Mesothelial cell of epicardium (in vitro differentiated cells): ENCODE measurements around the gene ERN2. TPM values are rescaled to one million over a fixed set of nuclear protein-coding genes. Genes with fewer than 3 reads are reported as not detected.

Experiments used
- DNase-seq, 2 experiments: peaks; one replicate each; pipeline ENCODE4 v3.0.0; 2021; ENCODE audit warnings: low spot score in 2 of 2; ENCODE audit not compliant: unreplicated experiment in 2 of 2
- H3K27ac Mint-ChIP-seq: 2 replicates; pipeline ENCODE4 v1.8.0; 2021; ENCODE audit warnings: mixed read lengths
- H3K27me3 Mint-ChIP-seq: 2 replicates; pipeline ENCODE4 v1.8.0; 2021; ENCODE audit warnings: low read depth, mixed read lengths
- H3K36me3 Mint-ChIP-seq: 2 replicates; pipeline ENCODE4 v1.8.0; 2021; ENCODE audit warnings: mixed read lengths
- H3K4me1 Mint-ChIP-seq: 2 replicates; pipeline ENCODE4 v1.8.0; 2021; ENCODE audit warnings: mixed read lengths
- H3K4me3 Mint-ChIP-seq: 2 replicates; pipeline ENCODE4 v1.8.0; 2021; ENCODE audit warnings: mild to moderate bottlenecking, moderate library complexity, mixed read lengths
- H3K9me3 Mint-ChIP-seq: 2 replicates; pipeline ENCODE4 v1.8.0; 2021; ENCODE audit warnings: mixed read lengths
- CTCF ChIP-seq: fragments of 200-600 bp; sonication (generic); IDR thresholded peaks from one replicate; pipeline ENCODE4 v1.5.0; 2021; ENCODE audit warnings: antibody characterized with exemption; ENCODE audit not compliant: unreplicated experiment
- total RNA-seq: library from RNA; stranded (reverse); gene quantifications from 3 replicates; pipeline ENCODE4 v1.2.1, GENCODE V29; 2021

ERN2 gene
- total RNA-seq, 1 donor from 2014 or later: 0.31 TPM

GRCh38 chr16:23699100-23699499 is 13.9 kb downstream of the ERN2 start:
- Mint-ChIP-seq H3K27ac (no peak overlapping the region), H3K27me3 (peaks cover 3% of the 10 kb centered on the region), H3K9me3 (peaks cover 8% of the 10 kb centered on the region), H3K36me3 (no peaks in the 10 kb centered on the region), H3K4me3 (no peak overlapping the region), H3K4me1 (peaks cover 7% of the 10 kb centered on the region)
- DNase-seq: no peak
- TF ChIP-seq CTCF: no peak

- Mint-ChIP-seq H3K27me3 (no peaks in the 10 kb centered on the region), H3K4me3 (no peak overlapping the region), H3K4me1 (peaks cover 7% of the 10 kb centered on the region), H3K27ac (no peak overlapping the region), H3K9me3 (no peaks in the 10 kb centered on the region), H3K36me3 (no peaks in the 10 kb centered on the region)
- TF ChIP-seq CTCF: no peak
- no peak for DNase-seq
Measured at GRCh38 chr16:23695756-23696155, 17.3 kb downstream of the ERN2 start.

GRCh38 chr16:23694644-23695373 is 18.2 kb downstream of the ERN2 start:
- H3K4me1 Mint-ChIP-seq: peaks cover 7% of the 10 kb centered on the region
- H3K27me3 Mint-ChIP-seq: no peaks in the 10 kb centered on the region
- no peak overlapping the region for H3K27ac Mint-ChIP-seq
- no peaks in the 10 kb centered on the region for H3K9me3 Mint-ChIP-seq
- H3K36me3 Mint-ChIP-seq: peaks cover 2% of the 10 kb centered on the region
- no peak for TF ChIP-seq CTCF
- peak overlapping the region; percentile 61 for H3K4me3 Mint-ChIP-seq
- DNase-seq: no peak

- Mint-ChIP-seq H3K4me1 (peaks cover 7% of the 10 kb centered on the region), H3K36me3 (peaks cover 7% of the 10 kb centered on the region), H3K27ac (no peak overlapping the region), H3K4me3 (peak overlapping the region; percentile 61), H3K27me3 (no peaks in the 10 kb centered on the region), H3K9me3 (no peaks in the 10 kb centered on the region)
- TF ChIP-seq CTCF: no peak
- DNase-seq: no peak
Measured at GRCh38 chr16:23694265-23694643, 18.8 kb downstream of the ERN2 start.

GRCh38 chr16:23692190-23692837 is 20.7 kb downstream of the ERN2 start:
- H3K4me3 Mint-ChIP-seq: no peak overlapping the region
- H3K9me3 Mint-ChIP-seq: no peaks in the 10 kb centered on the region
- no peaks in the 10 kb centered on the region for H3K27me3 Mint-ChIP-seq
- peaks cover 19% of the 10 kb centered on the region for H3K36me3 Mint-ChIP-seq
- DNase-seq: no peak
- peaks cover 7% of the 10 kb centered on the region for H3K4me1 Mint-ChIP-seq
- TF ChIP-seq CTCF: no peak
- no peak overlapping the region for H3K27ac Mint-ChIP-seq
